GM12865 (cell line): Measurements from ENCODE around the gene PPARD.

Experiments used
- DNase-seq: peaks from one replicate; pipeline ENCODE4 v3.0.0; 2010; ENCODE audit warnings: low read depth
- H3K4me3 ChIP-seq: 2 replicates; pipeline ENCODE4 v1.5.1; 2011; ENCODE audit warnings: mild to moderate bottlenecking, low read depth, low read length, control low read depth
- CTCF ChIP-seq: IDR thresholded peaks from 2 replicates; pipeline ENCODE4 v1.5.1; 2011; ENCODE audit warnings: low read length, control low read depth, low read depth, inconsistent platforms; ENCODE audit not compliant: insufficient read depth; ENCODE audit errors: missing control alignments

PPARD gene

DNA sequence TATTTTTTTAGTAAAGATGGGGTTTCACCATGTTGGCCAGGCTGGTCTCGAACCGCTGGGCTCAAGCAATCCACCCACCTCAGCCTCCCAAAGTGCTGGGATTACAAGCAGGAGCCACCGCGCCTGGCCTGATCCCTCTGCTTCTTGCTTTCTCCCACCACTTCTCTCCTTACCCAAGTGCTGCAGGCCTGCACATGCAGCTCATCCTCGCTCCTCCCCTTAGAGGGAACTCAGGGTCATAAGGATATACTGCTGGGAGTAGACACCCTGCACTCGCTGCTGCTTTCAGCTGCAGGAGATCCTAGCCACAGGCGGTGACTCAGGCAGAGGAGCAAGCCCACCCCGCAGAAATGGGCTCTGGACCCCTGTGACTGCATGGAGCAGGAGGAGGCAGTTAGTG is 69.7 kb downstream of the PPARD start:
- no peak for DNase-seq
- no peak for TF ChIP-seq CTCF
- H3K4me3 ChIP-seq = no peak overlapping the region

DNA sequence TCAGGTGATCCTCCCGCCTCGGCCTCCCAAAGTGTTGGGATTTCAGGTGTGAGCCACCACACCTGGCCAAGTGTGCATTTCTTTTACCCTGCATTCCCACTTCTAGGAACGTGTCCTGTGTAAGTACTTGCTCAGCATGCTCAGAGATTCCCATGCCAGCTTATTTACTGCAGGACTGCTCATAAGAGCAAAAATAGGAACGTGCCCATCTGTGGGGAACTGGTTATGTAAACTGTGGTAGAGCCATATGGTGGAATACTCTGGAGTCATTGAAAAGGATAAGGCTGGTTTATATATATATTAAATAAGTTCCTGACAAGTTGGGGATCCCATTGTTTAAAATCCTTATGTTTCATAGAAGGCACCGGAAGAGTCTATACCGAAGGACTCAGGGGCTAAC is 71.6 kb downstream of the PPARD start:
- no peak for TF ChIP-seq CTCF
- H3K4me3 ChIP-seq = no peak overlapping the region
- DNase-seq = no peak

DNA sequence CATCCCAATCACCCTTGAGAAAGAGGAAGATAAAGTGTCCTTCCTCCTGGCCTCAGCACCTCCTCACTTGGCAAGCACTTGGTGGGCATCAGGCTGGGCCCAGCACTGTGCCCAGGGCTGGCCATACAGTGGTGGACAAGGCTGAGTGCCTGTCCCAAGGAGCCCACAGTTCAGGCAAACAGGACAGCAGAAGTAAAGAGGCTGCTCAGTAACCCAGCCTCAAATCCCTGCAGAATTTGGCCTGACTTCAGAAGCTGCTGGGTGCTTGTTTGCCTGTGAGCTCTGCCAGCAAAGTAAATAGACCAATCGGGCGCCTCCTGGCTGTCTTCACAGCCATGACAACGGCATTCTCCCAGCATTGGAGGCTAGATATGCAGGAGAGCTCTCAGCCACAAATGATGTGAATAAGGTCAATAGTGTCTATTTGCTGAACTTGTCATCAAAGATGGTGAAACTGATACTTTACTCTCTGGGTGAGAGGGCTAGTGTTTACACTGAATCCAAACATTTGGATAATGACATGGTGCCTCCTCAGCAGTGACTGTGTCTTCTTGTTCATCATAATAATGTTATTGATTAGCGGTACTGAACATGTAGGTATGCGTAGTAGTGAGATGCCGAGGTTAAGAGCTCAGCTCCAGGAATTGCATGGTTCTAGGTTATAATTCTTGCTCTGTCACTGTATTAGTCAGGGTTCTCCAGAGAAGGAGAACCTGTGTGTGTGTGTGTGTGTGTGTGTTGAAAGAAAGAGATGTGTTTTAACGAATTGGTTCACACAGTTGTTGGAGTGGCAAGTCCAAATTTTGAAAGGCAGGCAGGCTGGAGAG is 72.9 kb downstream of the PPARD start:
- TF ChIP-seq CTCF = no peak
- DNase-seq = peak; percentile 32
- H3K4me3 ChIP-seq = no peak overlapping the region

DNA sequence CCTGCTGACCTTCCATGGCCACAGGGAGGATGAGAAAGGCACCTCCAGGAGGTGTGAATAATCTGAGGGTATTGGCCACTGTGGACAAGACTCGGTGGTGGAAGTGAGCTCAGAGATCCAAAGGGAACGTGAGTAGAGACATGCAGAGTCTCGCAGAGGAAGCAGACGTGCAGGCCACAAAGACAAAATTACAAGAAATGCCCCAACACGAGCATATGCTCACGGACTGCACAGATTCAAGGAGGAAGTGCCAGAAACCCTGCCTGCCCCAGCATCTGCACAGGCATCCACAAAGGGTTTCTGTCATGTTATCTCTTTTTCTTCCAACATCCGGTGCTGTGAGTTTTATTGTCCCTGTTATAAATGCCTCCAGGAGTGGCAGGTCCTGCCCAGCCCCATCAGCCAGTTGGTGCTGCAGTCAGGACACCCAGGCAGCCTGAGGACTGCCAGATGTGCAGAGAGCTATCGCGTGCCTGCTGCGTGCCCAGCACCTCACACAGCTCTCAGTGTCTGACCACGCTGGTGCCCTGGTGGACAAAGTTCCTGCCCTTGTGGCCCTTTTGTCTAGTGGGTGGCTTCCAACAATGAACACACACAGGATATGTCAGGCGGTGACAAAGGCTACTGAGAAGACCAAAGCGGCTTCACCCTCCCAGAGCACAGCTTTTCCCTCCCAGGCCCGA is 75.8 kb downstream of the PPARD start:
- no peak overlapping the region for H3K4me3 ChIP-seq
- TF ChIP-seq CTCF = no peak
- DNase-seq = no peak

DNA sequence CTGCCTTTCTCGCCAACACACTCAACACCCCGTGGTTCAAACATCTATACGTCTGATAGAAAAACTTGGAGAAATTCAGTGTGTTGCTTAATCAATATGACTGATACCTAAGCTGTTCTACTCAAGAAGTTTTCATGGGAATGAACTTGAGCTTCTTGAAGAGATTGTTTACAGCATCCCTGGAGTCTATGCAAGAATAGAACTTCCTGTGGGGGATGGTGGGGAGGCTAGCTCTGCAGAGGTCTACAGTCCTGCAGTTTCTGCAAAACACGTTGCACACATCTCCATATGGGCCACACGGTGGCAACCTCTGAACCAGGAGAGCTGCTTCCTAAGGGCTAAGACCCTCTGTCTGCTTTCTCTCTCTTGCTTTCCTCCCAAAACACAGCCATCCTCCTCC is 77.1 kb downstream of the PPARD start:
- peak; percentile 40 for DNase-seq
- H3K4me3 ChIP-seq = no peak overlapping the region

DNA sequence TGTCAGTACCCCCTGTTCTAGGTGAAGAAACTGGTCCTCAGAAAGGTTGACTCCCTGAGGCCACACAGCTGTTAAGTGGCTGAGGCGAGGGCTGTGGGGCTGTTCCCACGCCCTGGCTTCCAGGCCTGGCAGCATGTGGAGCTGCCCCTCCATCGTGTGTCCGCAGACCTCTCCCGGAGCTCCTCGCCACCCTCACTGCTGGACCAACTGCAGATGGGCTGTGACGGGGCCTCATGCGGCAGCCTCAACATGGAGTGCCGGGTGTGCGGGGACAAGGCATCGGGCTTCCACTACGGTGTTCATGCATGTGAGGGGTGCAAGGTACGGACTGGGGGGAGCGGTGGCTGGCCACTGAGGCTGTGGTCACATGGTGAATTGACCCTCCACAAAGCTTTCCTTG is 77.6 kb downstream of the PPARD start:
- H3K4me3 ChIP-seq = no peak overlapping the region
- no peak for TF ChIP-seq CTCF

More for the DNA sequence above, 77.1 kb downstream of the PPARD start:
- TF ChIP-seq CTCF = no peak

More for the DNA sequence above, 77.6 kb downstream of the PPARD start:
- DNase-seq = no peak
